Caco-2 (cell line): ENCODE data around the gene LHX3. TPM values are rescaled to one million over a fixed set of nuclear protein-coding genes. Genes with fewer than 3 reads are reported as not detected.

Experiments used
- BruUV-seq: library from RNA; stranded (reverse); fragments of 400-500 nt; replicated peaks from 2 replicates; lab custom pipeline; 2021; lab: Mats Ljungman, UMichigan
- CTCF ChIA-PET: fragments of 300-600 bp; sonication (Branson Sonifier 250); formaldehyde crosslinking; loops from one replicate; lab custom pipeline; 2022; ENCODE audit warnings: antibody characterized with exemption; lab: Charles Lee
- POLR2A ChIA-PET: fragments of 300-600 bp; sonication (Branson Sonifier 250); formaldehyde crosslinking; loops from one replicate; lab custom pipeline; 2022; ENCODE audit warnings: antibody characterized with exemption; lab: Charles Lee
- DNase-seq, 2 experiments: peaks; one replicate each; pipeline versions ENCODE4 v3.0.0 to v3.0.0-alpha.2; 2020 to 2022
- H3K27me3 ChIP-seq: replicated peaks from 2 replicates; pipeline ENCODE4 v1.6.0; 2011; ENCODE audit warnings: low read length; ENCODE audit not compliant: control insufficient read depth, insufficient read depth
- H3K36me3 ChIP-seq: 2 replicates; pipeline ENCODE4 v1.5.1; 2011; ENCODE audit warnings: low read length; ENCODE audit not compliant: control insufficient read depth, insufficient read depth
- H3K4me1 ChIP-seq: fragments of 250-450 bp; sonication (Bioruptor Pico); 2 replicates; pipeline ENCODE4 v1.5.1; 2020; ENCODE audit warnings: mild to moderate bottlenecking
- H3K4me3 ChIP-seq: 2 replicates; pipeline ENCODE4 v1.5.1; 2011; ENCODE audit warnings: low read depth, mild to moderate bottlenecking, control low read depth, low read length
- H3K9me3 ChIP-seq: fragments of 250-450 bp; sonication (Bioruptor Pico); 2 replicates; pipeline ENCODE4 v1.5.1; 2020; ENCODE audit warnings: mild to moderate bottlenecking, moderate library complexity
- H3K27ac Mint-ChIP-seq: one replicate; pipeline ENCODE4 v1.8.0; 2022; ENCODE audit warnings: mixed read lengths; ENCODE audit not compliant: unreplicated experiment
- H3K27me3 Mint-ChIP-seq: one replicate; pipeline ENCODE4 v1.8.0; 2022; ENCODE audit warnings: mixed read lengths; ENCODE audit not compliant: insufficient read depth, unreplicated experiment
- H3K36me3 Mint-ChIP-seq: one replicate; pipeline ENCODE4 v1.8.0; 2022; ENCODE audit warnings: mild to moderate bottlenecking, mixed read lengths; ENCODE audit not compliant: insufficient read depth, unreplicated experiment
- H3K4me1 Mint-ChIP-seq: one replicate; pipeline ENCODE4 v1.8.0; 2022; ENCODE audit warnings: low read depth, mixed read lengths; ENCODE audit not compliant: unreplicated experiment
- H3K4me3 Mint-ChIP-seq: one replicate; pipeline ENCODE4 v1.8.0; 2022; ENCODE audit warnings: mild to moderate bottlenecking, moderate library complexity, mixed read lengths; ENCODE audit not compliant: unreplicated experiment
- H3K9me3 Mint-ChIP-seq: one replicate; pipeline ENCODE4 v1.8.0; 2022; ENCODE audit warnings: mixed read lengths; ENCODE audit not compliant: unreplicated experiment
- CTCF ChIP-seq, 2 experiments: fragments of 200-600 bp in 1 of 2; IDR thresholded peaks; 1 replicate in 1 of 2; 2 replicates in 1 of 2; pipeline versions ENCODE4 v1.5.1 to v1.8.0; 2011 to 2022; ENCODE audit warnings: antibody characterized with exemption in 1 of 2, control low read depth in 1 of 2, inconsistent platforms in 1 of 2, low read depth in 1 of 2, low read length in 1 of 2, mild to moderate bottlenecking in 1 of 2, moderate library complexity in 1 of 2; ENCODE audit not compliant: insufficient read depth in 1 of 2, severe bottlenecking in 1 of 2, unreplicated experiment in 1 of 2
- intact Hi-C: fragments of 100-400 bp; cut with micrococcal nuclease; formaldehyde crosslinking; loops from one replicate; pipeline ENCODE4 v1.10.0; 2022; ENCODE audit not compliant: unreplicated experiment
- total RNA-seq: library from RNA; stranded (reverse); gene quantifications from 2 replicates; pipeline ENCODE4 v1.2.3, GENCODE V29; 2022

Gene LHX3
- total RNA-seq, 1 experiment from 2014 or later: 1.2 TPM

- H3K27me3 ChIP-seq: no peaks in the 10 kb centered on the region
- no TSS peak for BruUV-seq
- peaks cover 38% of the 10 kb centered on the region for H3K36me3 Mint-ChIP-seq
- no peak for TF ChIP-seq CTCF (IDR thresholded peaks at IDR 0.05; ENCODE audit: insufficient read depth in 1 of 2, low read depth in 1 of 2, low read length in 1 of 2, severe bottlenecking in 1 of 2, unreplicated experiment in 1 of 2)
- H3K9me3 ChIP-seq: no peaks in the 10 kb centered on the region
- DNase-seq: no peak
- POLR2A ChIA-PET: no interaction called here
- no peaks in the 10 kb centered on the region for H3K9me3 Mint-ChIP-seq
- H3K36me3 ChIP-seq: peaks cover 3% of the 10 kb centered on the region; the same call in 1 of the 2 replicates
- CTCF ChIA-PET: no interaction called here
- H3K27me3 Mint-ChIP-seq: no peaks in the 10 kb centered on the region
- H3K4me3 Mint-ChIP-seq: no peak overlapping the region
- no peak overlapping the region for H3K4me3 ChIP-seq
- no peaks in the 10 kb centered on the region for H3K4me1 ChIP-seq
- intact Hi-C loops: no loop called here
- H3K27ac Mint-ChIP-seq: no peak overlapping the region
- H3K4me1 Mint-ChIP-seq: no peaks in the 10 kb centered on the region
Measured at GRCh38 chr9:136208675-136209074, 3.7 kb upstream of the LHX3 start.

GRCh38 chr9:136207616-136208015 lies 2.7 kb upstream of the LHX3 start:
- no peak for DNase-seq
- Histone ChIP-seq H3K4me3 (no peak overlapping the region), H3K36me3 (no peaks in the 10 kb centered on the region), H3K9me3 (no peaks in the 10 kb centered on the region), H3K4me1 (0 out of 2 replicates have a peak, but pooled peaks cover under 1% of the 10 kb centered on the region), H3K27me3 (no peaks in the 10 kb centered on the region)
- ChIA-PET POLR2A (no interaction called here), CTCF (interaction anchor here (1.4 kb wide), 1 partner anchor 74 kb away, joined by 4 read pairs; no protein-coding TSS in a partner anchor)
- Mint-ChIP-seq H3K27me3 (no peaks in the 10 kb centered on the region), H3K27ac (no peak overlapping the region), H3K9me3 (no peaks in the 10 kb centered on the region), H3K4me3 (no peak overlapping the region), H3K4me1 (no peaks in the 10 kb centered on the region), H3K36me3 (peaks cover 29% of the 10 kb centered on the region)
- no peak for TF ChIP-seq CTCF (IDR thresholded peaks at IDR 0.05; ENCODE audit: insufficient read depth in 1 of 2, low read depth in 1 of 2, low read length in 1 of 2, severe bottlenecking in 1 of 2, unreplicated experiment in 1 of 2)
- TSS peak; percentile 28 for BruUV-seq
- intact Hi-C loops: no loop called here

- no peaks in the 10 kb centered on the region for H3K9me3 Mint-ChIP-seq
- TF ChIP-seq CTCF (IDR thresholded peaks at IDR 0.05; ENCODE audit: insufficient read depth in 1 of 2, low read depth in 1 of 2, low read length in 1 of 2, severe bottlenecking in 1 of 2, unreplicated experiment in 1 of 2): no peak
- no peaks in the 10 kb centered on the region for H3K27me3 Mint-ChIP-seq
- Histone ChIP-seq H3K36me3 (no peaks in the 10 kb centered on the region), H3K9me3 (no peaks in the 10 kb centered on the region), H3K4me1 (0 out of 2 replicates have a peak, but pooled peaks cover 5% of the 10 kb centered on the region), H3K27me3 (no peaks in the 10 kb centered on the region), H3K4me3 (no peak overlapping the region)
- POLR2A ChIA-PET: no interaction called here
- CTCF ChIA-PET: interaction anchor here (1.4 kb wide), 1 partner anchor 73 kb away, joined by 4 read pairs; no protein-coding TSS in a partner anchor
- H3K36me3 Mint-ChIP-seq: peaks cover 23% of the 10 kb centered on the region
- no peak overlapping the region for H3K4me3 Mint-ChIP-seq
- no peak overlapping the region for H3K27ac Mint-ChIP-seq
- intact Hi-C loops: no loop called here
- DNase-seq: no peak
- BruUV-seq: no TSS peak
- no peaks in the 10 kb centered on the region for H3K4me1 Mint-ChIP-seq
Measured at GRCh38 chr9:136206602-136207275, 1.8 kb upstream of the LHX3 start.
